Thoracic aorta (tissue), 2 donors: Measurements from ENCODE around the gene PIGC. TPM values are rescaled to one million over a fixed set of nuclear protein-coding genes. Genes with fewer than 3 reads are reported as not detected.
A peak's percentile ranks its signal among the peaks of the same experiment; 100 is the strongest.

Experiments used
- ATAC-seq: fragments of 150-250 bp; one replicate; pipeline ENCODE4 v1.8.0; 2017; ENCODE audit warnings: low read depth; ENCODE audit not compliant: insufficient number of reproducible peaks, low FRiP score
- DNase-seq: peaks from one replicate; pipeline ENCODE4 v3.0.0-alpha.2; 2020; ENCODE audit warnings: low spot score
- H3K27ac ChIP-seq, 2 donors: fragments of 200-600 bp; sonication (generic); 1 replicate in 1 of 2; 2 replicates in 1 of 2; pipeline ENCODE4 v1.5.1; 2016; ENCODE audit warnings: mild to moderate bottlenecking in 2 of 2, moderate library complexity in 2 of 2
- H3K27me3 ChIP-seq: fragments of 200-600 bp; sonication (generic); replicated peaks from 2 replicates; pipeline ENCODE4 v1.6.0; 2016; ENCODE audit warnings: mild to moderate bottlenecking; ENCODE audit not compliant: insufficient read depth
- H3K36me3 ChIP-seq: fragments of 200-600 bp; sonication (generic); one replicate; pipeline ENCODE4 v1.5.1; 2016
- H3K4me1 ChIP-seq, 2 donors: fragments of 200-600 bp; sonication (generic); 1 replicate in 1 of 2; 2 replicates in 1 of 2; pipeline versions ENCODE4 v1.5.1 to v1.6.0; 2016; ENCODE audit warnings: low read depth in 2 of 2, mild to moderate bottlenecking in 1 of 2; ENCODE audit not compliant: control insufficient read depth in 1 of 2
- H3K4me3 ChIP-seq: fragments of 200-600 bp; sonication (generic); 2 replicates; pipeline ENCODE4 v1.5.1; 2016; ENCODE audit warnings: mild to moderate bottlenecking
- H3K9me3 ChIP-seq: fragments of 200-600 bp; sonication (generic); 2 replicates; pipeline ENCODE4 v1.5.1; 2016
- CTCF ChIP-seq: fragments of 200-600 bp; sonication (generic); IDR thresholded peaks from one replicate; pipeline ENCODE4 v1.5.1; 2019; ENCODE audit warnings: antibody characterized with exemption
- total RNA-seq, 2 donors: library from RNA; depleted of rRNA; stranded (reverse); fragments of >200 nt; gene quantifications; one replicate each; pipeline versions ENCODE4 v1.1.0 to v1.2.3, GENCODE V29; 2016

Gene PIGC
- total RNA-seq, 2 donors from 2014 or later, result 14.3 to 20.2 TPM

DNA sequence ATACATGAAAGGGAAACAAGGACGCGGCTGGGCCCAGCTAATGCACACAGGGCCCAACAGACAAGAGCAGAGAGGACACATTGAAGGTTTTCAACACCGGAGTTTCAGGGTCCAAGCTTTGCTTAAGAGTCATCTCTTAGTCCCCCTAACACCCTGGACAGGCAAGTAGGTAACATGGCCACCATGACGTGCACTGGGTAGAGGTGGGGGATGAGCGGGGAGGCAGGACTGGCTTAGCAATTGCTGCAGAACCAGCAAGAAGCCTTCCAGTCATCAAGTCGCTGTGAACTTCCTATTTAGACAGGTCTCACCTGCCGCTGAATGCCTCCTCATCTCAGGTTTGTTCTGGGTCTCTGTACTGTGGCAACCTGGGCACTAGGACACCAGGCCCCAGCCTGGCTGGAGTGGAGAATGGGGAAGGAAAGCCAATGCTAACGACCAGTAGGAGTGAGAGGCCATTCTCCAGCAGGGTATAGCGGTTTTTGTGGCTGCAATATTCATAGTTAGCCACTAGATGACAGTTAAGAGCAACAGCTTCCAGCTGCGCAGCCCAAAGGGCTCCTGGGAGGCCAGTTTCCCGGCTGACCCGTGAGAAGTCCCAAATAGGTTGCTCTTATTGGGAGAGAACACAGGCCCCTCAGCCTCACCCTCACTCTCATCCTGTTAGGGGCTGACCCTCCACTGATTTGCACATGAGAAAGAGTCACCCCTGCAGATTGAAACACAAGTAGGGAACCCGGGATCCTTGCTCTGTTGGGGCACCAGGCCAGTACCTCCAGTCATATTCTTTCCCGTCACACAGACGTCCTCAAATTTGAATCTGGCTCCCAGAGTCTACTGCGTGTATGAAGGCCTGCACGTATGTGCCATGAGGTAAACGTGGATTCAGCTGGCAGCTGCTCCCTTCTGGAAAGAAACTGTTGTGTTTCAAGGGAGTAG lies 6.0 kb upstream of the PIGC start:
- DNase-seq, result no peak
- ATAC-seq, result peak; percentile 69
- peak; percentile 87 for TF ChIP-seq CTCF
- Histone ChIP-seq H3K27ac (no peak overlapping the region), H3K27me3 (no peaks in the 10 kb centered on the region), H3K36me3 (no peaks in the 10 kb centered on the region), H3K9me3 (no peaks in the 10 kb centered on the region), H3K4me1 (peaks cover 0 to 3% of the 10 kb centered on the region in 2 donors), H3K4me3 (peak overlapping the region; percentile 55)

GRCh38 chr1:172448995-172449584 lies 5.2 kb upstream of the PIGC start:
- no peak for TF ChIP-seq CTCF
- Histone ChIP-seq H3K27me3 (no peaks in the 10 kb centered on the region), H3K36me3 (no peaks in the 10 kb centered on the region), H3K9me3 (no peaks in the 10 kb centered on the region), H3K27ac (no peak overlapping the region), H3K4me3 (no peak overlapping the region), H3K4me1 (peaks cover 3 to 4% of the 10 kb centered on the region in 2 donors)
- DNase-seq, result no peak
- ATAC-seq, result no peak

GRCh38 chr1:172447641-172448040 lies 3.8 kb upstream of the PIGC start:
- TF ChIP-seq CTCF, result no peak
- no peak for ATAC-seq
- H3K4me3 ChIP-seq, result no peak overlapping the region
- H3K36me3 ChIP-seq, result no peaks in the 10 kb centered on the region
- H3K27me3 ChIP-seq, result no peaks in the 10 kb centered on the region
- H3K27ac ChIP-seq, result no peak overlapping the region
- DNase-seq, result no peak
- peaks cover 9% of the 10 kb centered on the region in 2 donors for H3K4me1 ChIP-seq
- H3K9me3 ChIP-seq, result no peaks in the 10 kb centered on the region

- peaks cover 9 to 19% of the 10 kb centered on the region in 2 donors for H3K4me1 ChIP-seq
- ATAC-seq (no peak), DNase-seq (no peak)
- H3K36me3 ChIP-seq, result no peaks in the 10 kb centered on the region
- no peaks in the 10 kb centered on the region for H3K9me3 ChIP-seq
- H3K27me3 ChIP-seq, result no peaks in the 10 kb centered on the region
- TF ChIP-seq CTCF, result no peak
- no peak overlapping the region for H3K4me3 ChIP-seq
- H3K27ac ChIP-seq, result no peak overlapping the region
Observed at GRCh38 chr1:172446547-172446946, 2.7 kb upstream of the PIGC start.

GRCh38 chr1:172442843-172443565 lies 865 bp downstream of the PIGC start:
- Histone ChIP-seq H3K36me3 (peaks cover 5% of the 10 kb centered on the region), H3K9me3 (no peaks in the 10 kb centered on the region), H3K27me3 (no peaks in the 10 kb centered on the region), H3K4me3 (peak overlapping the region; percentile 95), H3K4me1 (peaks cover 7 to 22% of the 10 kb centered on the region in 2 donors), H3K27ac (peak overlapping the region; percentile 59 to 73)
- no peak for TF ChIP-seq CTCF
- no peak for DNase-seq
- ATAC-seq, result no peak
